ENCODE data around the gene LPP.
"Not testable (repeated sequence)": the region's sequence is repeated elsewhere in the genome, so short reads cannot be mapped to it uniquely, and the experiment has no call there.

Gene LPP

DNA sequence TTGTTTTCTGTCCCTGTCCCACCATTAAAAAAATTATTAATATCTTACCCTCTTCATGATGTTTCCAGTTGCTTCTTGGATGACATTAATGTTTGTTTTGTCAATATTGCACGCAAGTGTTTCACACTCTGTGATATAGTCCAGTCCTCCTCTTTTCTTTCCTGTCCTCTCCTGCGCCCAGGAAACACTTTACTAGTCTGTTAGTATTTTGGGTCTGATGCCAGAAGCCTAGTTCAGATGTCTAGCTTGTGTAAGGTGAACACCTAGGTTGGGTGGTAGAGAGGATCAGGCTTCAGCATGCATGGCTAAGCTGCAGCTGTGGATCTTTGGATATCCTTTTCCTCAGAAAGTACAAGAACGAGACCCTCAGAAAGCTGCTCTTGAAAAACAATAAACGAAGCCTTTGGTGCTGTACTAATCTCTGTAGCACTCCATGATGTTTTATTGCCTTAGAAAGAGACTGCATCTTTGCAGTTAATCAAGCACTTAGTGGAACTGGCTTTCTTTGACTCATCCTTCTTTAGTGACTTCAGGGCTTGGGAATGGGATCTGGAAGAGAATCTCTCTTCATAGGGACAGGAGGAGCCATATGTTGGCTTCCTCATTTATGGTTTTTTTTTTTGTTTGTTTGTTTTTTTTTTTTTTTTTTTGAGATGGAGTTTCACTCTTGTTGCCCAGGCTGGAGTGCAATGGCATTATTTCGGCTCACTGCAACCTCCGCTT is 253.4 kb downstream of the LPP start:
- DNase-seq: no peak

GRCh38 chr3:188408831-188409230 is 254.9 kb downstream of the LPP start:
- DNase-seq: no peak

GRCh38 chr3:188411750-188412149 is 257.8 kb downstream of the LPP start:
- DNase-seq: no peak

DNA sequence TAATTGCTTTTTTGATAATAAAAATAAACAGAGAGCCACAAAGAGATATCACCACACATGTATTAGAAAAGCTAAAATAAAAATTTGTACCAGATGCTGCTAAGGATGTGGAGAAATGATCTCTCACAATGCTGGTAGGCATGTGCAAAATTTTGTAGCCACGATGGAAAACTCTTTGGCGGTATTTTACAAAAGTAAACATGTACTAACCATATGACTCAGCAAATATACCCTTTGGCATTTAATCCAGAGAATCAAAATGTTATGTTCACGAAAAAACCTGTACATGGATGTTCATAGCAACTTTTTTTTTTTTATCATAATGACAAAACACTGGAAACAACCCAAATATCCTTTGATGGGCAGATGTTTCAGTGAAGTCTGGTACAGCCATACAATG is 261.2 kb downstream of the LPP start:
- DNase-seq: no peak

DNA sequence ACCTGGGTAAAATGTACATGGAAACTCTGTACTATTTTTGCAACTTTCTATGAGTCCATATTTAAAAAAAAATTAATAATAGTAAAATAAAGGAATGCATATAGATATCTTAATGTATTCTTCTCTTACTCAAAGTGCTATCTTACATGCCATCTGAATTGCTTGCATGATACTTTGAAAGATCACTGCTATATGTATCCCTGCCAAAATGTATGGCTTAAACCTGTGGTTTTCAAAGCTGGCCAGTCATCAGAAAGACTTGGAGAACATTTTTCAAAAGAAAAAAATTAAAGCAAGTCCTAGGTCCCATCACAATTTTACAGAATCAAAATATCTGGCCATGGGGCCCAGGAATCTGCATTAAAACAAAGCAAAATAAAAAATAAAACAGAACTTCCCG is 262.1 kb downstream of the LPP start:
- DNase-seq: no peak

DNA sequence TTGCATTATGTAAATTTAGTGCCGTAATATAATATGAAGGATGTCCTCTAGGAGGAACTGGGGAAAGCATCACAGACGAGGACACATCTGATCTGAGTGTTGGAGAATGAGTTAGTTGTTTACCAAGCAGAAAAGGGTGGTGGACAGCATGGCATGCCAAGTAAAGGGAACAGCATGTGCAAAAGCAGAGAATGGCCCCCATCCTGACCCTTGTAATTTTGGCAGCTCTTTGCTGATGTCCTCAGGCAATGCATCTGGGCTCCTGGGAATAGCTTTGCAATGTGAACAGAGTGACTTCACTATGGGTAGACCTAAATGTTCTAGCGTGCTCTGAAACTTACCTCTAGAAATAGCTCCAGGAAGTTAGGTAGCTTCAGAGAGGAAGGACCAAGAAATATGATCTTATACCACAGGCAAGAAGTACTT is 263.3 kb downstream of the LPP start:
- DNase-seq: no peak

DNA sequence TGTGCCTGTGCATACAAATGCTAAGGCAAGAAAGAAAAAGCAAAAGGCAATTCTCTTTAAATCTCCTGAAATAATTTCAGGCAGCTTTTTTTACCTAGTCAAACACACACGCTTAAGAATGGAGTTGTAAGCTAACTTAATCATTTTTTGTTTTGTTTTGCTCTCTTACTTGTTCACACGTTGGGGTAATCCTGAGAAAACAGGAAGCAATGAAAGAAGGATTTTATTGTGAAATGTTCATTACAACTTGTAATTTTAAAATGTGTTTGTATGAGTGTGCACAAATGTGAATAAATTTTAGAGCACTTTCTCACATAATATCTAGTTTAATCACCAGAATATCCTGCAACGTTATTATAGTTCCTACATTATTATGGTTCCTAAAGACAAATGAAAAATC is 263.8 kb downstream of the LPP start:
- no peak for DNase-seq

DNA sequence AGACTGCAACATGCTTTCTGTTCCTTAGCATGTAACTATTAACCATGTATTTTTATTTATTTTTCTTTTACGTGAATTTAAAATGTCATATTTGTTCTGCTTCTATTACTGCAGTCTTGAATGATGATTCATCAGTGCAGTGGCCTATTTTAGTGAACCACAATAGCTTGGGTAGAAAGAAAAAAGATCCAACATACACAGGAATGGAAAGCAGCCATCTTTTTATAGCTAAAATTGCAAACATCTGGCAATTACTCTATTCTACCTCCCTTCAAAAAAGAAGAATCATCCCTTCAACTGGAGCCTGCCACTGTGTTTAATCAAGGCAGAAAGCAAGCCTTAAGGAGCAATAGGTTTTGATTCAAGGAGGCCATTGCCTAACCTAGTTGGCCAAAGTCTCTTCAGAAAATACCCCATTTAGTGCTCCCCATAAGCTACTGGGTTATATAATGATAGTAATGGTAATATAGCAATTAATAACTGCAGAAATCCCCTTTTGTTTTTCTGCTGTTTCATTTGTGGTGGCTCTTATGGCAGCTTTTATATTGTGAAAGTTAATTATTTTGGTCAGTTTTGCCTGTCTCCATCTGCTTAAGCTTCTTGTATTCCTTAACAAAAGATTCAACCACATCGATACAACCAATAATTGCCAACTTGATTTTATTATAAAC is 267.3 kb downstream of the LPP start:
- no peak for DNase-seq

DNA sequence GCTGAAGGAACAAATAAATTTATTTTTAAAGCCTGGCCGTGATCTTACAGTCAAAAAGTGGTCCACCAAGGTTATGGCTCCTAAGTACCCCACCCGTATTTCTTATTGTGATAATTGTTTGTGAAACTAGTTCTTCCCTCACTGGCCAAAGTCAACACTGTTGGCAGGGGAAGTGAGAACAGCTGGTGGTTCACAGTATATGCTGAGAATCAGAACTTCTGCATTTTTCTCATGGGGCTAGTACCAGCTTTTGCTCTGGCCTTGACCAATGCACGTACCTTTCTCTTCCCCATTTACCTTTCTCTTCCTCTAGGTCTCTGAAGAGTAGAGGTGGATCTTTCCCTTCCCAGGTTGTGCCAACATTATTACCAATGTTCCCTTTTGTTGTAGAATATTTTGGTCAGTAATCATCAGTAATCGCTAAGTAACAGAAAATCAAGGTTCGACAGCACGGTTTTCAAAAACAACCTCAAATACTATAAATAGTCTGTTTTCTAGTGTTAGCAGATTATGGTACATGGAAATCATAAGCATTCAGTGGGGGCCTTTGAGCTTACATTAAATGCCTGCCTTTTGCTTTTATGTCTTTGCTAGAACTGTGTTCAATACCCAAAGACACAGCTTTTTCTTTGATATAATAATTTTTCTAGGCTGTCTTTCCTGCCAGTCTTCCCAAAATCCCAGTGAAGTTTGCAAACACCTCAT is 268.0 kb downstream of the LPP start:
- no peak for DNase-seq

GRCh38 chr3:188427981-188428380 is 274.0 kb downstream of the LPP start:
- not testable (repeated sequence) for DNase-seq

- DNase-seq: no peak
Measured at GRCh38 chr3:188431040-188431439, 277.1 kb downstream of the LPP start.

- no peak for DNase-seq
Measured at GRCh38 chr3:188431553-188431952, 277.6 kb downstream of the LPP start.

DNA sequence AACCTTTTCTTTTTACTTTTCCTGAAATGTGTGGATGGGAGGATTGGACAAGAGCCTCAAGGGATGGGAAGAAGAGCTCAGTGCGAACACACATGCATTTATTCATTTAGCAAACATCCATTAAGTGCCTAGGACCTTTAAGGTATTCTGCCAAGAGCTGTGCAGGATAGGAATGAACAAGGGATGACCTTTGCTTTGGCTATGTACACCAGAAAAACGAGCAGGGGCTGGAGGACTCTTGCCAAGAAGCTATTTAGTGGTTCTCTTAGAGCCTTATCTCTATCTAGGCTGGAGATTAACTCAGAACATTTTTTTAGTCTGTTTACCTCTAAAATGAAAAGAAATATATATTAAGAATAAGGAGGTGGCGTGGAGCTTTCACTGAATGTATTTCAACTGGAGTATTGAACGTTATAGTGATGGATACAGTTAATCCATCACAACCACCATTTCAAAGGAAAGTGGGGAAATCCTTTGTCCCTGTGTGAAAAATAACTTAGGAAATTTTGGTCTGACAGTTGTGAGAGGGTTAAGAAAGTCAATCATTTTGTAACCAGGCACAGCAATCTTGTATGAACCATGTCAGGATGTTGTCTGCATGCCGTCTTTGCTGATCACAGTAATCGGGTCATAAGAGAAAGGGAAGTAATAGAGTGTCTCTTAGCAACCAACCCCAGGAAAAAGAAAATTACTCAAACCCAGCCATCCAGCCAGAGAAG is 279.0 kb downstream of the LPP start:
- DNase-seq: no peak

DNA sequence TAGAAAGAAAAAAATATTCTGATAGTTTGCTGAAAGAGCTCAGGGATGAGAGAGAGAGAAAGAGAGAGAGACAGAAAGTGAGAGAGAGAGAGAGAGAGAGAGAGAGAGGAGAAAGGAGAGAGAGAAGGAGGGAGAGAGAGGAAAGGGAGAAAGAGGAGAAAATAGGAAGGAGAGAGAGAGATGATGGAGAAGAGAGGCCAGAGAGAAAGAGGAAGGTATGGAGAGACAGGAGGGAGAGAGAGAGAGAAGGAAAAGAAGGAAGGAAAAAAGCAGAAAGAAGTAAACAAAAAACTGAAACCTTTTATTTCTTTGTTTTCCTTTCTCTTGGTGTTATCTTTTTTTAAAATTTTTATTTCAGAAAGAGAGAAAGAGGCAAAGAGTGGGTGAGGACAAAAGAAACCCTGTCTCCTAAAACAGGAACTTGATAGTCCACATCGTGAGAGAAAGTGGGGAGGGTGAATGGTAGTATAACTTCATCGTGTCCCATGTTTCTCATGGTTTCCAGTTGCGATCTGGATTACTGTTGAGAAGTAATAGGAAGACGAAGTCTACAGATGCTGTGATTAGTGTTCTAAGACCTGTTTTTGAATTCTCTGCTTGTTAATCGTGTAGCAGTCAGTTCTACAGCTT is 279.7 kb downstream of the LPP start:
- DNase-seq: no peak

DNA sequence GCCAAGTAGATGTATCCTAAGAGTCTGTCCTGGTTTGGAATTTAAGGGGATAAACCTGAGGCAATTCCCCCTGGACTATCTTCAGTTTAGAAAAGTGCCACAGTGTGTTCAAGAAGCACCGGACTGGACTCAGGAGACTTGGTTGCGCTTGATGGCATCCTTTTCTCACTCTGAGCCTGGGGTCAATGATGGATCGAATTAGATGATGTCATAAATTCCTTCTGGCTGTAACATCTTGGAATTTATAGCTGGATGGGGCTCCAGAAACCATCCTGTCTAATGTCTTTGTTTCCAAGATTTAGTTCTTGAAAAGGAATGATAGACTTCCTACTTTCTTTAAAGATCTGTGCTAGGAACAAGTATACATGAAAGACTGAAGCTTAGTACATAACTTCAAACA is 280.6 kb downstream of the LPP start:
- DNase-seq: no peak

DNA sequence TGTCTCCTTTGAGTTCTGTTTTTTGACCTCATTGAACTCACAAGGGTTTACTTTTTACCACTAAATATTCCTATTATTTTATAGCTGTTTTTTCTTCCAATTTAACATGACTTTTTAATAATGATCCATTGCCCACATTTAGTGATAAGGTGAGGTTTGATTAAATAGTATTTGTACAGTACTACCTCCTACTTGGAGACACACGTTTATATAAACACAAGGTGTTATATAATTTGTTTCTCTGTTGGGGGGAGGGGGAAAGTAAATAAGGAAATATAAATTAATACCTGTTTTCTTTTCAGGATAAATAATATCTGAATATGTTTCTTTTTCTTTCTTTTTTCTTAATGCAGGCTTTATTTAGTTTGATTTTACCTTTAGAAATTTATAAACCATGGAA is 281.3 kb downstream of the LPP start:
- DNase-seq: no peak

- no peak for DNase-seq
Measured at GRCh38 chr3:188437926-188438325, 284.0 kb downstream of the LPP start.

DNA sequence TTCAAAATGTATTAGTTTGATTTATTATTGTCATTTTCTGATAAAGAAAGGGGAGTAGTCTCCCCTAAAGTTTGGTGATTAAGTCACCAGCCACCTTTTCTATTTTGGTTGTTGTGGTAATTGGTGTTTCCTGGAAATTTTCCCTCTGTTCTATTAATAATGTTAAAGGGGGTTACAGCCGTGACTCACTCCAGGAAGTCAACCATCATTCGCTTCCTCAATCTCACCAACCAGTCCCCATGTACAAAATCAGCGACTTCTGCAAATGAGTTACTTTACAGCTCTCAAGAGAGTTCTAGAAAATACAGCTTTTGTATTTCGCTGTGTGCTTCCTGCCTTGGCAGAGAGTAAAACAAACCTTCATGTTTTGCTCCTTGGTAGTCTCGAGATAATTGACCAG is 285.1 kb downstream of the LPP start:
- no peak for DNase-seq

DNA sequence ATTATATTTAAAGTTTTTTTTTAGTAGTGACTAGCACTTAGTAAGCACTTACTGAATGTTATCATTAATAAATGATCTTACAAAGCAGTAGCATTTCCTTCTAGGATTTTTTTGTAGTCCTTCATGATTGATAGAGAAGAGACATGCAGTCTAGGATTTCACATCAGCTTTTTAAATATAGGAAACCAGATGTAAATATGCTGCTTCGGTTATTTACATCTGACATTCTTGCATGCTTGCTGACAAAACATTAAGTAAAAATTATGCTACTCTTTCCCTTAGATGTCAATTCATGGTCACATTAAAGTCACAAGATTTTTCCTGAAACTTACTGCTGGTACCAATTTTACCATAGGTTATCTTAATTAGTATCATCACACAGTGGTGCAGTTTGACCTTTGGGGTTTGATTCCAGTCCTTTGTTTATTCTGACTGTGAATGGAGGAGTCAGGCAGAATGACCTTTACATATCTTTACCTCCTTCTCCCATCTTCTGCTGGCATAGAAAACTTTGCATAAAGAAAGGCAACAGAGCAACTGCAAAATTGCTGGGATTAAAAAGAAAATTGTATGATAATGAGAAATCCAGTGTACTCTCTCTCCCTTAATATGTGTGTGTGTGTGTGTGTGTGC is 286.5 kb downstream of the LPP start:
- no peak for DNase-seq

- DNase-seq: no peak
Measured at GRCh38 chr3:188442430-188442829, 288.5 kb downstream of the LPP start.

GRCh38 chr3:188445175-188445574 is 291.2 kb downstream of the LPP start:
- not testable (repeated sequence) for DNase-seq

DNA sequence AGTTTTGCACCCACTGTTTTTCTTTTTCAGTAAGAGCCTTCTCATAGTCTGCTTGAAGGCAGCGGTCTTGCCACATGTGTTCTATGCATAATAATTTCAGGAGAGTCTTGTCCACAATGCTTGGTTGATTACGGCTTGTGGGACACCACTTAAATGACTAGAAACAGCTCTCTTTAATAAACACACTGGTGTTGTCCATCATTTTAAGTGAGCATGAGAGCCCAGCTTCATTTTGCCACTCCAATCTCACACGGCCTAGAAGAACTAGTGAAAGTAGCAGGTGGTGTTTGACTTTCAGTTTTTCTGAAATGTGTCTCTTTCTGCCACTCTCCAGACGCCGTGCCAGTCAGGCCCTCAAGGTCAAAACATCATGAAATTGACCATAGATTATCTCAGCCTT is 292.1 kb downstream of the LPP start:
- DNase-seq: no peak

GRCh38 chr3:188446766-188447165 is 292.8 kb downstream of the LPP start:
- no peak for DNase-seq

Data from activated CD4-positive, CD25-positive, alpha-beta regulatory T cell treated with anti-CD3 and anti-CD28 coated beads, Interleukin-2, amount 50 U/mL, for 72 hours (primary cell).